Activated gamma-delta T cell treated with Interleukin-2 at 50 U/mL for 16 hours (primary cell): Measurements from ENCODE around the gene RASD2.

Experiments
- DNase-seq: peaks from one replicate; pipeline ENCODE4 v3.0.0-alpha.2; 2020

RASD2 gene

DNA sequence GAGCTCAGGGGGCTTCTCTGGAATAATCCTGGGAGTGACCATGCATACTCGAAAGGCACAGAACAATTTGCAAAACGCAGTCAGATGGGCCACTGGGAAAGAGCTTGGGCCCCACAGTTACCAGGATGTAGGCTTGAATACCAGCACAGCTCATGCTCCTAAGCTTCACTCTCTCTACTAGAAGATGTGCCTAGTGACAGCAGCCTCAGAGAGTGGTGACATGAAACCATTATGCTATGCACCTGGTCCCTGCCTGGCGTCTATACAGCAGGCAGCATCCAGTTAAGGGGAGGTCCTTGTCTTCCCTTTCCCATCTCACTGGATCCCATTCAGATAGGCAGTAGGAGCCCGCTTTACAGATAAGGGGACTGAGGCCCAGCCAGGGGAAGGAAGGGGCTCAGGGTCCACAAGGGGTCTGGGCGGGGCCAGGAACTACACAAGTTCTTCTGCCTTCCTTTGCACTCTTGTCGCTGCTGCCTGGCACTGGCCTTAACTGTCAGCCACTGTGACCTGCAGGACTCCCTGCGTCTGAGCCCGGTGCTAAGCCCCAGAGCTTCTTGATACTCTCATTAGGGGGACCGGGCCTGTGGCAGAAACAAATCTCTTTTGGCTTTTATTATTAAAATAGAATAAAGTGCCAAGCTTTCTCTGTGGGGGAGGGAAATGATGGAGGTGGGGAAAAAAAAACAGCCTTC, 21.2 kb upstream of the RASD2 start:
- no peak for DNase-seq

GRCh38 chr22:35521358-35522224, 19.0 kb upstream of the RASD2 start:
- no peak for DNase-seq

DNA sequence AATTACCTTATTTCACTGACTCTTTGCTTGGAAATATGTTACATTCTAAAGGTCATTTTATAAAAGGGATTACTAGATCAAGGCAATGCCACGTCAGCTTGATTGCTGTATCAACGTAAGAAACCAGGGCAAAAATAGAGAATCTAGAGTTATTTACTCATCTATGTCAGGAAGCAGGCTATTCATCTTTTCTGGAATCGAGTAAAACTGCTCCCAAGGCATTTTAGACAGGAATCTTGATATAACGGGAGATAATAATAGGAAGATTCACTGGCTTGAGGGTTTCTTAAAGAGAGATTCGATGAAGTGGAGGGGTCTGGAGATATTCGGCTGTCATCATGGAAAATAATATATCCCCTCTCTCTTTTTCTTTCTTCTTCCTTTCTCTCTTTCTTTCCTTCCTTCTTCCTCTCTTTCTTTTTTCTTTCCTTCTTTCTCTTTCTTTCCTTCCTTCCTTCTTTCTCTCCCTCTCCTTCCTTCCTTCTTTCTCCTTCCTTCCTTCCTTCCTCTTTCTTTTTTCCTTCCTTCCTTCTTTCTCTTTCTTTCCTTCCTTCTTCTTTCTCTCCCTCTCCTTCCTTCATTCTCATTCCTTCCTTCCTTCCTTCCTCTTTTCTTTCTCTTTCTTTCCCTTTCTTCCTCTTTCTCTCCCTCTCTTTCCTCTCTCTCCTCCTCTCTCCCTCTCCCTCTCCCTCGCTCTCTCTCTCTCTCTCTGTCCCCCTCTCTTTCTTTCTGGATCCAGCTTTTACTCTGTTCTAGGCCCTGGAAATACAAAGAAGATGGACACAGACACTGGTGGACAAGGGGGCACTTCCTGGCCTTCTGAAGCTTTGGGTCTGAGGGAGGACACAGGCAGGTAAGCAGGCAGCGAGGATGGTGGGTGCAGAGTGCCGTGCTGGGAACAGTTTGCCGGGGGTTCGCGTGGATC, 18.1 kb upstream of the RASD2 start:
- DNase-seq = no peak

DNA sequence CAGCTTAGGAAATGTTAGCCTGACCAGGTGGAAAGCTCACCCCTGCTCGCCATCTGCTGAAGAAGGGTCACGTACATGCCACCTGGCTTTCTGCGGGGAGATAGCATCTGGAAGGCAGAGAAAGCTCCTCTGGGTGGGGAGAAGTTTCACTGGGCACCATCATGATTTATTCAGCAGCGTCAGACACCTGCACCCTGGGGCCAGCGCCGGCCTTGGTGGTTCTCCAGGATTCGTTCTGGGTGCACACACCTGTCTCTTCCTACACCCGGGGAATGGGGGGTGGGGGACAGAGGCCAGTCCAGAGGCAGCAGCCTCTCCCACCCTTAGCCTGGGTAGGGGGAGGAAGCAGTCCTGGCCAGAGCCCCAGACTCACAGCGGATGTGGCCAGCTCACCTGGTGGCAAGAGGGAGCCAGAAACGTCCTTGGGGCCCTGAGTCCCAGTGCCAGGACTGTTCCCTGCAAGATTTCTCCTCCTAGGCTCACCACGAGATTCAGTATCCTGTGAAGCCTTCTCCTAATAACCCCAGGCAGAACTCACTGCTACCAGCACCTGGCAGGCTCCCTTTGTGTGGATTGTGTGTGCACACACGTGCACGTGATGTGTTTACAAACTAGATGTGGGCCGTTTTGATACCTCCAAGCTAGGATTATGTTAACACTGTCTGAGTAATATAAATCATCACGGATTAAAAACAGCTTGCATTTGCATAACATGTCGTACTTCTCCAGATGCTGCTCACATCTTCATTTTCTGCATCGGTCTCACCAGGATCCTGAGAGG, 17.3 kb upstream of the RASD2 start:
- DNase-seq = no peak

DNA sequence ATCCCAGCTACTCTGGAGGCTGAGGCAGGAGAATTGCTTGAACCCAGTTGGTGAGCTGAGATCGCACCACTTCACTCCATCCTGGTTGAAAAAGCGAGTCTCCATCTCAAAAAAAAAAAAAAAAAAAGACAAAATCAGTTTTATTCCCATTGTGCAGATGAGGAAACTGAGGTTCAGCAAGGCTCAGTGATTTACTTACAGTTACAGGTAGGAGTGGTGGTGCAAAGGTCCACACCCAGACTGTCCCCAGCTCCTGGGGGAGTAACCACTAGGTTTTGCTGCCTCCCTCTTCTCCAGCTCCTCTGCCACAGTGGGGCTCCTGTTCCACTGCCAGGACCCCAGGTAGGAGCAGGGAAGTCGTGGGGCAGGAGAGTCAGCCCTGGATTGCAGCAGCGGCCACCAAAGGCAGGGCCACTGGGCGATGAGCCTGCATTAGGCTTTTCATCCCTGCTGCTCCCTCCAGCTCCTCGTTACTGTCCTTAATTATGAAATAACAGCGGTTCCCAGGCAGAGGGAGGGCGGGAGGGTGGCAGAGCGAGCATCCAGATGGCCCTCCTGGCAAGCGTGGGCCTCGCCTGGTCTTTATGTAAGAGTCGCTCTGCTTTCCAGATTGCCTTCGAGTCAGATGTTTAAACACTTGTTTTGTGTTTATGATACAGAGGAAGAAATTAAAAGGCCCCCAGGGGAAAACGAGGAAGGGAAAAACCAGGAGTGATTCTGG, 15.5 kb upstream of the RASD2 start:
- DNase-seq = no peak

GRCh38 chr22:35525687-35526332, 14.8 kb upstream of the RASD2 start:
- no peak for DNase-seq

DNA sequence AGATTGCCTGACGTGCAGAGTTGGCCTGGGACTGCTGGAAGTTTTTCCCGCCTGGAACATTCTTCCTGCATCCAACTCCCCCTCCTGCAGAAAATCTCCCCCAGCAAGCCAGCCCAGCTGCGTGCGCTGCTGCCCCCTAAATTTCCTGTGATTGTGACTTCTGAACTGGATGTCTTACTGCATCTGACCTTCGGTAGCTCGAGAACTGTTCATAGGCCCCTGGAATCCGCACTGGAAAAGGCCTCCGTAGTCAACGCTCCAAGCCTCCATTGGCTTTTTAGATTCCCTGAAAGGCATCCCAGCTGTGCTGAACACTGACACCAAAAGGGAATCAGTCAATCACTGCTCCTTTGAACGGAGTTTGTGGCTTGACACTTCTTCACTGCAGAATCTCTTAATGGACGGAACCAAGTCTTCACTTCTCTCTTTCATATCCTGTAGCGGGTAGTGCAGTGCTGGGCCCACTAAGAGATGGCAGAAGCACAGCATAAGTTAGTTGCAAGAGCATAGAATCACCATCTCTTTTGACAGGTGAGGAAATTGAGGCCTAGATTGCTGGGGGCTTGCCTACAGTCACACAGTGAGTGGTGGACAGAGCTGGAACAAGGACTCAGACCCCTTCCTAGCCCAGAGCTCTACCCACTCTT, 14.2 kb upstream of the RASD2 start:
- DNase-seq = no peak

- no peak for DNase-seq
These were observed 11.7 kb upstream of the RASD2 start for GRCh38 chr22:35528927-35529326.

DNA sequence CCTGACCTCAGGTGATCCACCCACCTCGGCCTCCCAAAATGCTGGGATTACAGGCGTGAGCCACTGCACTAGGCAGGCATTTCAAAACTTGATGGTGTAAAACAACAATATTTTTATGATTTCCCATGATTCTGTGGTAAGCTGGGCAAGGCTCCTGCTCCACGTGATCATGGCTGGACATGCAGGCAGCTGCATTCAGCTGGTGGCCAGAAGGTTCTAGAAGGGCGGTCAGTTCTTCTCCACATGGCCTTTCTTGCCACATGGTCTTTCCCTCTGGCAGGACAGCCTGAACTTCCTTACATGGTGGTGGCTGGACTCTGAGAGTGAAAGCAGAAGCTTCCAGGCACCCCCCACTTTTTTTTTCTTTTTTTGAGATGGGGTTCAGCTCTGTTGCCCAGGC, 9.9 kb upstream of the RASD2 start:
- DNase-seq = no peak

GRCh38 chr22:35531202-35531601, 9.4 kb upstream of the RASD2 start:
- DNase-seq = no peak

DNA sequence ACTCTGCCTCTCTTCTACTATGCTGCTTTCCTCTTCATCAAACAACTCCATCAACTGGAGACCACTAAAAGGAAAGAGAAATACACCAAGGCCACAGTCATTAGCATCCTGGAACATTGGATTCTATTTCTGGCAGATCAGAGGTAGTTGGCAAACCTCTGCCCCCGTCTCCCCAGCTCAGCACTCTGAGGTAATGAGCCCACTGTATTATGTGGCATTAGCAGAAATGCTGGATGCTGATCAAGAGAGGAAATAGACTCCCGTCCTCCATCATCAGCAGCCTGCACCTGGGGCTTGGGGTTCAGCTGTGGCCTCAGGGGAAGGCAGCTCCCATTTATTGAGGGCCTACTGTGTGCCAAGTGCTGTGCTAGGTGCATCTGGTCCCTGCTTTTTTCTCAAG, 9.0 kb upstream of the RASD2 start:
- DNase-seq = no peak

DNA sequence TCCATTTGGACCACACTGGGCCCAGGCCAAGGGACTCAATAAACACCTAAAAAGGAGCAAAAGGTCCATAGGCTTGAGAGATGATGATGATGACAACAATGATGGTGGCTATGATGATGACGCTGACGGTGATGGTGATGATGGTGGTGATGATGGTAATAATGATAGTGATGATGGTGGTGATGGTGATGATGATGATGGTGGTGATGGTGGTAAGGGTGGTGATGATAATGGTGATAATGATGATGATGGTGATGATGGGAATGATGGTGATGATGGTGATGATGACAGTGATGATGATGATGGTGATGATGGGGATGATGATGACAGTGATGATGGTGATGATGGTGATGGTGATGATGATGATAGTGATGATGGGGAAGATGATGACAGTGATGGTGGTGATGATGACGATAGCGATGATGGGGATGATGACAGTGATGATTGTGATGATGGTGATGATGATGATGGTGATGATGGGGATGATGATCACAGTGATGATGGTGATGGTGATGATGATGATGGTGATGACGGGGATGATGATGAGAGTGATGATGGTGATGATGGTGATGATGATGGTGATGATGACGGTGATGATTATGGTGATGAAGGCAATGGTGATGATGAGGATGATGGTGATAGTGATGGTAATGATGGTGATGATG, 7.1 kb upstream of the RASD2 start:
- no peak for DNase-seq

DNA sequence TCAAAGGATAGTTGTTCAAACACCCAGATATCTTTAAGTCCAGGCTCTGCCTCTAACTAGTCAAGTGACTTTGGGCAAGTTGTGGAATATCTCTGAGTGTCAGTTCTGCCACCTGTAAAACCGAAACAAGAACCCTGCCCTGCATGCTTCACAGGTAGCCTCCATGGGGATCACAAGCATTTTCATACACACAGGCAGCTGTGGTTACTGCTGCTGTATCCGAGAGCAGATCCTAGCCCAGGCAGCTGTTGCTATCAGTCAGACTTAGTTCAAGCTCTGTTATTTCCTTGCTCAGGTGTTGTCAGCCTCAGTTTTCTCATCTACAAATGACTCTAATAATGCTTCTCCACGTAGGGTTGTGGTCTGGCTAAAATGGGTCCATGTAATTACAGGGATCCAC, 6.5 kb upstream of the RASD2 start:
- no peak for DNase-seq

DNA sequence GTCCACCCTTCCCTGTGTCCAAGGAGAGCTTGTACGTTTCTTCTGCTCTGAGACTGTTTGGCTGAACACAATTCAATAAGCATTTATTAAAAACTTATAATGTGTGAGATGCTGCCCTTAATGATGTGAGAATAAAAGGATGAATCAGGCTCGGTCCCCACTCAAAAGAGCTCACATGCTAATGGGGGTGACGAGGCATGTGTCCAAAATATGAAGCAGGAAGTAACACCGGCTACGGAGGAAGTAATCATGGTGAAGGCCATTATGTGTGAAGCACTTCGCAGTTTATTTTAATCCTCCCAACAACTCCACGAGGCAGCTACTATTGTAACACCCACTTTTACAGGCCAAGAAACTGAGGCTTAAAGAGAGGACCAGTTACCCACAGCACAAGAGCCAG, 3.4 kb upstream of the RASD2 start:
- no peak for DNase-seq

GRCh38 chr22:35538801-35539321, 1.8 kb upstream of the RASD2 start:
- no peak for DNase-seq

- DNase-seq = no peak
These were observed 1.1 kb upstream of the RASD2 start for GRCh38 chr22:35539487-35539886.

DNA sequence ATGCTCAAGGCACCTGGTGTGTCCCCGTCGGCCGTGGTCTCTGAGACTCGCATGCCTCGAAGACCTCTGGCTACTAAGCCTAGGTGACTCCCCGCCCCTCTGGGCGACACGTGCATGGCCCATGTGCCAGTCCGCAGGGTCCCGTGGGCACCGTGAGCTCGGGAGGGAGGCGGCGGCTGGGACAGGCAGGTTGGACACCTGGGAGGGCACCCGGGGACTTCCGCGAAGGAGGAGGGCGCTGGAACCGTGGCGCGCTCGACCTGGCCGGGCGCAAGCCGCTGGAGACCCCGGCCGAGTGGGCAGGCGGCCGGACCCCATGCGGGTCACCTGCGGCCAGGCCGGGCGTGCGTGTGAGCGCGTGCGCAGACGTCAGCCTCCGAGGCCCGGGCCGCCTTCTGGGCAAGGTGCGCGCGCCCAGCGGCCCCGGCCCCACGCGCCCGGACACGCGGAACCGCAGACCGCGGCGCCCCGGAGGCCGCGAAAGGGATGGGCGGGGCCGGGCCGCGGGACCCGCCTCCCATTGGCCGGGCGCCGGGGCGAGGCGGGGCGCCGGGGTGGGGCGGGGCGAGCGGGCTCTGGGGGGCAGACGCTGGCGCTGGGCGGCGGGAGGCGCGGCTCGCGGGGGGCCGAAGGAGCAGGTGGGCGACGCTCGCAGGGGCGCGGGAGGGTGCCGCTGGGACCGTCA, 579 bp upstream of the RASD2 start:
- DNase-seq = peak; percentile 64

DNA sequence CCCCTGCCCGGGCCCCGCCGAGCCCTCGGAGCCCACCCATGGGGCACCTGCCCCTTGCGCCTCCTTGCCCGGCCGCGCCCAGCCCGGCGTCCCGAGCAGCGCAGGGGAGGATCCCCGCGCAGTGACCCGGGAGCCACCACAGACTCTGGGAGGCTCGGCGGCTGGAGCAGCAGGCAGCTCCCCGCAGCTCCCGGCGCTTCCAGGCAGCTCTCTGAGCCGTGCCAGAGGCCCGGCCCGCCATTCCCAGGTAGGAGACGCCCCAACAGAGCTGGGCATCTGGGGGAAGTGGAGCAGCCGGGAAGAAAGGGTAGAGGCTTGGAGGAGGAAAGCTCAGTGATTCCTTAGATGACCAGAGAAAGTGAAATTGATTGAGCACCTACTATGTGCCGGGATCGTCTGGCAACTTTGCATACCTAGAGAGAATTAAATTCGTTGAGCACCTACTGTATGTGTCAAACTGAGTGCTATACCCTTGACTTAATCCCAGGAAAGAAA, 670 bp downstream of the RASD2 start:
- no peak for DNase-seq
